Activated B cell treated with CpG ODN at 0.5 μM for 24 hours (primary cell): ENCODE results near the gene TIMM13. TPM values are rescaled to one million over a fixed set of nuclear protein-coding genes. Genes with fewer than 3 reads are reported as not detected.

Source experiments
- ATAC-seq: fragments of 200-7000 bp; cut with Tn5 transposase; one replicate; pipeline ENCODE4 v1.10.0; 2021; ENCODE audit warnings: low read depth, mild to moderate bottlenecking, moderate library complexity
- CTCF ChIA-PET: fragments of 350-600 bp; sonication (Branson Sonifier 250); formaldehyde crosslinking; loops from one replicate; lab custom pipeline; 2021; ENCODE audit warnings: antibody characterized with exemption; lab: Charles Lee
- POLR2A ChIA-PET: fragments of 350-600 bp; sonication (Branson Sonifier 250); formaldehyde crosslinking; loops from one replicate; lab custom pipeline; 2021; ENCODE audit warnings: antibody characterized with exemption; lab: Charles Lee
- DNase-seq: peaks from one replicate; pipeline ENCODE4 v3.0.0; 2022
- H3K27ac Mint-ChIP-seq: one replicate; pipeline ENCODE4 v1.8.0; 2020; ENCODE audit warnings: mixed read lengths
- H3K27me3 Mint-ChIP-seq: one replicate; pipeline ENCODE4 v1.8.0; 2021; ENCODE audit warnings: mixed read lengths
- H3K36me3 Mint-ChIP-seq: one replicate; pipeline ENCODE4 v1.8.0; 2021; ENCODE audit warnings: low read depth, mixed read lengths
- H3K4me1 Mint-ChIP-seq: one replicate; pipeline ENCODE4 v1.8.0; 2021; ENCODE audit warnings: mixed read lengths
- H3K4me3 Mint-ChIP-seq: one replicate; pipeline ENCODE4 v1.8.0; 2020; ENCODE audit warnings: mild to moderate bottlenecking, mixed read lengths
- H3K9me3 Mint-ChIP-seq: one replicate; pipeline ENCODE4 v1.8.0; 2020; ENCODE audit warnings: mixed read lengths
- intact Hi-C: fragments of 100-400 bp; cut with micrococcal nuclease; formaldehyde crosslinking; loops from one replicate; pipeline ENCODE4 v1.15.1; 2024
- total RNA-seq: library from RNA; stranded (reverse); gene quantifications from 2 replicates; pipeline ENCODE4 v1.2.3, GENCODE V29; 2022
- TF ChIP-seq, protein P1 (sequence below): fragments of 200-600 bp; IDR thresholded peaks from one replicate; pipeline ENCODE4 v1.8.0; 2022; ENCODE audit warnings: antibody characterized with exemption, mild to moderate bottlenecking

Gene TIMM13
- total RNA-seq, 1 donor from 2014 or later: 63.9 TPM

- ChIA-PET CTCF (interaction anchor here (1.6 kb wide), 1 partner anchor 185 kb away, joined by 5 read pairs; no protein-coding TSS in a partner anchor), POLR2A (interaction anchor here (0.6 to 1.5 kb wide), 6 partner anchors 10 to 208 kb away, joined by 3 to 4 read pairs (median 3); no protein-coding TSS in a partner anchor)
- ATAC-seq: no peak
- no peaks in the 10 kb centered on the region for H3K9me3 Mint-ChIP-seq
- H3K27me3 Mint-ChIP-seq: no peaks in the 10 kb centered on the region
- H3K4me3 Mint-ChIP-seq: no peak overlapping the region
- H3K36me3 Mint-ChIP-seq: peaks cover 31% of the 10 kb centered on the region
- intact Hi-C loops: no loop called here
- peaks cover 18% of the 10 kb centered on the region for H3K4me1 Mint-ChIP-seq
- H3K27ac Mint-ChIP-seq: no peak overlapping the region
- DNase-seq: no peak
- TF ChIP-seq, protein P1, sequence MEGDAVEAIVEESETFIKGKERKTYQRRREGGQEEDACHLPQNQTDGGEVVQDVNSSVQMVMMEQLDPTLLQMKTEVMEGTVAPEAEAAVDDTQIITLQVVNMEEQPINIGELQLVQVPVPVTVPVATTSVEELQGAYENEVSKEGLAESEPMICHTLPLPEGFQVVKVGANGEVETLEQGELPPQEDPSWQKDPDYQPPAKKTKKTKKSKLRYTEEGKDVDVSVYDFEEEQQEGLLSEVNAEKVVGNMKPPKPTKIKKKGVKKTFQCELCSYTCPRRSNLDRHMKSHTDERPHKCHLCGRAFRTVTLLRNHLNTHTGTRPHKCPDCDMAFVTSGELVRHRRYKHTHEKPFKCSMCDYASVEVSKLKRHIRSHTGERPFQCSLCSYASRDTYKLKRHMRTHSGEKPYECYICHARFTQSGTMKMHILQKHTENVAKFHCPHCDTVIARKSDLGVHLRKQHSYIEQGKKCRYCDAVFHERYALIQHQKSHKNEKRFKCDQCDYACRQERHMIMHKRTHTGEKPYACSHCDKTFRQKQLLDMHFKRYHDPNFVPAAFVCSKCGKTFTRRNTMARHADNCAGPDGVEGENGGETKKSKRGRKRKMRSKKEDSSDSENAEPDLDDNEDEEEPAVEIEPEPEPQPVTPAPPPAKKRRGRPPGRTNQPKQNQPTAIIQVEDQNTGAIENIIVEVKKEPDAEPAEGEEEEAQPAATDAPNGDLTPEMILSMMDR: no peak
Observed at GRCh38 chr19:2428756-2429711, 1.6 kb upstream of the TIMM13 start.

DNA sequence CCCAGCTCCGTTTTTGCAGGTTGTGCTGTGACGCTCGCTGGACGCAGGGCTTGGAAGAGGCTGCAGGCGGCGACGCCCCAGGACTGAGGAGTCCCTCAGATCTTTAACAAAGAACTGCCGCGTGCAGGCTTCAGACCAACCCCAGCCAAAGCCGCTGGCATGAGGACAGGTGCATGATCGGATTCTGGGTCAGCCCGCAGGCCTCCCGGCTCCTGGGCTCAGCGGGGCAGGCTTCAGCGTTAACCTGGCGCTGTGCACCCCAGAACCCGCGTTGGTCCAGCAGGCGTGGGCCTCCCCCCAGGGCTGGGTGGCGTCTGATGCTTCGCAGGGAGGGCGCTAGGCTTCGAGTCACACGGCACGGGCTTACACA lies 920 bp upstream of the TIMM13 start:
- ATAC-seq (no peak), DNase-seq (no peak)
- H3K4me3 Mint-ChIP-seq: peak overlapping the region; percentile 90
- TF ChIP-seq, protein P1: no peak
- H3K36me3 Mint-ChIP-seq: peaks cover 31% of the 10 kb centered on the region
- ChIA-PET POLR2A (interaction anchor here (0.5 to 1.5 kb wide), 28 partner anchors 10 to 524 kb away, joined by 3 to 24 read pairs (median 4); partner anchors contain the start of genes GADD45B and LMNB2), CTCF (interaction anchor here (1.0 to 1.6 kb wide), 3 partner anchors 28 to 186 kb away, joined by 3 to 5 read pairs (median 3); partner anchors contain the start of genes GADD45B and LMNB2)
- peaks cover 18% of the 10 kb centered on the region for H3K4me1 Mint-ChIP-seq
- no peaks in the 10 kb centered on the region for H3K9me3 Mint-ChIP-seq
- no peak overlapping the region for H3K27ac Mint-ChIP-seq
- intact Hi-C loops: no loop called here
- no peaks in the 10 kb centered on the region for H3K27me3 Mint-ChIP-seq

DNA sequence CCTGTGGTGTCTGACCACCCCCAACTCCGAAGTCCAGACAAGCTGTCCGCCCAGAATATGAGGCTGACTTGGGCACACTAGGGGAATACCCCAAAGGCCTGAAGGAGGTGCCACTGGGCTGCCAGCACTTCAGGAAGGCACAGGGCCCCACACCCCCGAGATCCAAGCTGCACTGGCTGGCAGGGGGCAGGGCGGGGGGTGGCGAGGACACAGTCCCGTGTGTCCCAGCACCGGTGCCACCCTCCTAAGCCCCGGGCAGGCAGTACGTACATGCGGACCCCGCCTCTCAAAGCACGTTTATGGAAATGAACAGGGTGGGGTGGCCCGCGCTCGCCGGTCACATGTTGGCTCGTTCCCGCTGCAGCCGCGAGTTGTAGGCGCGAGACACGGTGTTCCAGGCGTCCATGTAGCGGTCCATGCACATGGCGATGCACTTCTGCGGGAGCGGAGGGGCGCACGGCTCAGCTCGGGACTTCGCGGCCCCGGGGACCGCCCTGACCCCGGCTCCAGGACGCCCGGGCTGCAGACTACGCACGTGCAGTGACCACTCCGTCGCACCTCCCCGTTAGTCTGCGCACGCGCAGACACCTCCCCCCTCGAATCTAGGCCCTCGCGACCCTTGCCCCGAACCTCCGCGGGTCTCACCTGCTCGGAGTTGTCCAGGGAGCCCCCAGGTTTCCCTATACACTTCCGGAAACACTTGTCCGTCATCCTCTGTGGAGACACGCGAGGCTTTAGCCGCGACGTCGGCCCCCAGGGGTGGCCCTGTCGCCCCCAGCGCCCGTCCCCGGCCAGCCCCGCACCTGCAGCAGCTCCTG lies 566 bp downstream of the TIMM13 start:
- intact Hi-C loops: loop anchor here (1.0 kb wide), 6 partner anchors 30 to 356 kb away; partner anchors contain the start of genes IZUMO4, MOB3A, PLEKHJ1 and SF3A2
- Mint-ChIP-seq H3K4me3 (peak overlapping the region; percentile 90), H3K36me3 (peaks cover 28% of the 10 kb centered on the region), H3K9me3 (no peaks in the 10 kb centered on the region), H3K27ac (peak overlapping the region; percentile 95), H3K4me1 (peaks cover 21% of the 10 kb centered on the region), H3K27me3 (no peaks in the 10 kb centered on the region)
- ATAC-seq: peak; percentile 12
- ChIA-PET POLR2A (interaction anchor here (0.6 to 1.5 kb wide), 26 partner anchors 12 to 523 kb away, joined by 3 to 24 read pairs (median 4); partner anchors contain the start of genes GADD45B and LMNB2), CTCF (interaction anchor here (1.0 to 1.6 kb wide), 3 partner anchors 30 to 187 kb away, joined by 3 to 5 read pairs (median 3); partner anchors contain the start of genes GADD45B and LMNB2)
- no peak for DNase-seq
- TF ChIP-seq, protein P1: no peak

- H3K4me3 Mint-ChIP-seq: peak overlapping the region; percentile 90
- peaks cover 21% of the 10 kb centered on the region for H3K4me1 Mint-ChIP-seq
- no peaks in the 10 kb centered on the region for H3K27me3 Mint-ChIP-seq
- ChIA-PET CTCF (no interaction called here), POLR2A (interaction anchor here (0.6 to 0.9 kb wide), 5 partner anchors 15 to 357 kb away, joined by 3 to 6 read pairs (median 3); no protein-coding TSS in a partner anchor)
- H3K9me3 Mint-ChIP-seq: no peaks in the 10 kb centered on the region
- H3K27ac Mint-ChIP-seq: peak overlapping the region; percentile 30
- intact Hi-C loops: no loop called here
- no peak for ATAC-seq
- TF ChIP-seq, protein P1: no peak
- peaks cover 20% of the 10 kb centered on the region for H3K36me3 Mint-ChIP-seq
- DNase-seq: no peak
Observed at GRCh38 chr19:2425622-2426581, 1.5 kb downstream of the TIMM13 start.
